B cell (primary cell): ENCODE results near the gene JRKL.

ENCODE experiments used
- EZH2 ChIP-seq: IDR thresholded peaks from 2 replicates; pipeline ENCODE4 v1.6.1; 2012; ENCODE audit warnings: borderline replicate concordance, low read depth, mild to moderate bottlenecking, moderate library complexity, low read length; ENCODE audit not compliant: insufficient read depth, poor library complexity, severe bottlenecking
- TF ChIP-seq, protein P1 (sequence below): fragments of 200-600 bp; IDR thresholded peaks from one replicate; pipeline ENCODE4 v1.8.0; 2022; ENCODE audit warnings: antibody characterized with exemption, mild to moderate bottlenecking

DNA sequence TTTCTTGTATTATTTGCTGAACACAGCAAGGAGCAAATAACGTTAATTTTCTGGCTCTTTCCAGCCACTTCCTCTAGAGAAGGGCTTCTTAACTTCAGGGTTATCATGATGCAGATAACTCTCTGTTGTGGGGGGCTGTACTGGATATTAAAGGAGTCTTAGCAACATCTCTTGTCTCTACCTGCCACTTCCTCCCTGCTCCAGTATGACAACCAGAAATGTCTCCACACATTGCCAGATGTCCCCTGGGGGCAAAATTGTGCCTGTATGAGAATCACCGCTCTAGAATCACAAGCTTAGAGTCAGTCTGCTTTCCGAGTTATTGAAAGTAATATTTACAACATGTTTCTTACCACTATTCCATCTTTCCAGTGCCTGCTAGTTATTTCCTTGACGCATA is 6.8 kb downstream of the JRKL start:
- TF ChIP-seq, protein P1, sequence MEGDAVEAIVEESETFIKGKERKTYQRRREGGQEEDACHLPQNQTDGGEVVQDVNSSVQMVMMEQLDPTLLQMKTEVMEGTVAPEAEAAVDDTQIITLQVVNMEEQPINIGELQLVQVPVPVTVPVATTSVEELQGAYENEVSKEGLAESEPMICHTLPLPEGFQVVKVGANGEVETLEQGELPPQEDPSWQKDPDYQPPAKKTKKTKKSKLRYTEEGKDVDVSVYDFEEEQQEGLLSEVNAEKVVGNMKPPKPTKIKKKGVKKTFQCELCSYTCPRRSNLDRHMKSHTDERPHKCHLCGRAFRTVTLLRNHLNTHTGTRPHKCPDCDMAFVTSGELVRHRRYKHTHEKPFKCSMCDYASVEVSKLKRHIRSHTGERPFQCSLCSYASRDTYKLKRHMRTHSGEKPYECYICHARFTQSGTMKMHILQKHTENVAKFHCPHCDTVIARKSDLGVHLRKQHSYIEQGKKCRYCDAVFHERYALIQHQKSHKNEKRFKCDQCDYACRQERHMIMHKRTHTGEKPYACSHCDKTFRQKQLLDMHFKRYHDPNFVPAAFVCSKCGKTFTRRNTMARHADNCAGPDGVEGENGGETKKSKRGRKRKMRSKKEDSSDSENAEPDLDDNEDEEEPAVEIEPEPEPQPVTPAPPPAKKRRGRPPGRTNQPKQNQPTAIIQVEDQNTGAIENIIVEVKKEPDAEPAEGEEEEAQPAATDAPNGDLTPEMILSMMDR = no peak
- TF ChIP-seq EZH2 = no peak
